NCI-H1436 treated with DMSO at 0.1 percent for 48 hours (cell line): ENCODE measurements around the gene DDX43.
"Not testable (repeated sequence)": the region's sequence is repeated elsewhere in the genome, so short reads cannot be mapped to it uniquely, and the experiment has no call there.

ENCODE experiments used
- DNase-seq: peaks from one replicate; lab custom pipeline; 2025; lab: John Stamatoyannopoulos, UW

The DDX43 gene

DNA sequence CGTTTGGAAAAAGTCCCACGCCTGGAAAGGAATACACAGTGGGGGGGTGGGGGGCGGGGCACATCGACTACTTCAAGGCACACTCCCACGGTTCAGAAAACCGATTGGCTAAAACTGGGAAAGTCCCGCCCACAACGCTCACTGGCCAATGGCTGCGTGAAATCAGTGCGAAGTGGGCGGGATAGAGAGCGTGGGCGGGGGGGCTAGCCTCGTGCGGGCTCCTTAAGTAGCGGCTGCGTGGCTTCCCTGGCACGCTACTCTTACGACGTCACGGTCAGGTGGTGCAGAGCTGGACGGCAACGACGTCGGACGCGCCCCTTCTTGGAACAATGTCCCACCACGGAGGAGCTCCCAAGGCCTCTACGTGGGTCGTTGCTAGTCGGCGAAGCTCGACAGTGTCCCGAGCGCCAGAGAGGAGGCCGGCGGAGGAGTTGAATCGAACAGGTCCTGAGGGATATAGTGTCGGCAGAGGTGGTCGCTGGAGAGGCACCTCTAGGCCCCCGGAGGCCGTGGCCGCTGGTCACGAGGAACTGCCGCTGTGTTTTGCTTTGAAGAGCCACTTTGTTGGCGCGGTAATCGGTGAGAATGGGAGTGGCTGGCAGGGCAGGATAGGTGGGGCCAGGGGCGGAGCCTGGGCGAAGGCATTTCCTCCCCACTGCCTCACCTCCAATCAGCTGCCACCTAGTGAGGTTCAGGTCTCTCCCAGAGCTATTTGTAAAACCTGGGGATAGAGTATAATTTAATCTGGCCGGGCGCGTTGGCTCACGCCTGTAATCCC, at the start of gene DDX43:
Gene DDX43 (plus strand): TSS at position 252 of the 778 bp plus-strand sequence. CDS start 78 bp downstream, at position 330.
- no peak for DNase-seq

DNA sequence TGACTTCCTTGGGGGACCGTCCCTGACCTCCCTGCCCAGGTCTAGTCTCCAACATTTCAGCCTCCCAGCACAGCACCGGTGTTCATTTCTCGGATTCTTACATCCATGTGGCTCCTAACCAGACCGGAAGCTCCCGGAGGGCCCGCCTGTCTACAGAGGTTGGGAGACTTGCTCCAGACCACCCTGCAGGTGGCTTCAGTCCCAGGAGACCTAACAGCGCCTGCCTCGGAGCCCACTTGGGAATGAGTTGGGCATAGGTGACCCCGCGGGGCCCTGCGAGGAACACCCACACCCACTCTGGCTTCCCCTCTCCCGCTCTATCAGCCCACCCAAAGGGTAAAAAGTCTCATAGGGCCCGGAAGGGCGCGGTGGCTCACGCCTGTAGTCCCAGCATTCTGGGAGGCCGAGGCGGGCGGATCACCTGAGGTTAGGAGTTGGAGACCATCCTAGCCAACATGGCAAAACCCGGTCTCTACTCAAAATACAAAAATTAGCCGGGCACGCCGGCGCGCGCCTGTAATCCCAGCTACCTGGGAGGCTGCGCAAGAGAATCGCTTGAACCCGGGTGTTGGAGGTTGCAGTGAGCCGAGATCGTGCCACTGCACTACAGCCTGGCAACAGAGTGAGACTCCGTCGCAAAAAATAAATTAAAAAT, 46.0 kb upstream of the DDX43 start:
- no peak for DNase-seq

DNA sequence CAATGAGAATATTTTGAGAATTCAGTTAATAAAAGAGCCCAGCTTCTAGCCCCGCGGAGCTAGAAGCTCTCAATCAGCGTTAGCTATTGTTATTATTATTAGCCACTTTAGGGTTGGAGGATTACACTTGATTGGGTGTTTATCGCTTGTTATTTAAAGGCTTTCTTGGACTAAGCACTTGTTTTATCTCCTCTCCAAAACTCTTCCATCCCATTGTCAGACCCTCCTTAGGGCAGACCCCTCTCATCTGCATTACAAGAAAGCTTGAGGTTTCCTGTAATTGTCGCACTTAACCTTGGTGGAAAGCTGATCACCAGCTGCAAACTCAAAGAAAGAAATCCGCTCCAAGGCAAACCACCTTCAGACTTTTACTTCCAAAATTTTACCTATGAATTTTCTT, 45.3 kb upstream of the DDX43 start:
- DNase-seq: no peak

DNA sequence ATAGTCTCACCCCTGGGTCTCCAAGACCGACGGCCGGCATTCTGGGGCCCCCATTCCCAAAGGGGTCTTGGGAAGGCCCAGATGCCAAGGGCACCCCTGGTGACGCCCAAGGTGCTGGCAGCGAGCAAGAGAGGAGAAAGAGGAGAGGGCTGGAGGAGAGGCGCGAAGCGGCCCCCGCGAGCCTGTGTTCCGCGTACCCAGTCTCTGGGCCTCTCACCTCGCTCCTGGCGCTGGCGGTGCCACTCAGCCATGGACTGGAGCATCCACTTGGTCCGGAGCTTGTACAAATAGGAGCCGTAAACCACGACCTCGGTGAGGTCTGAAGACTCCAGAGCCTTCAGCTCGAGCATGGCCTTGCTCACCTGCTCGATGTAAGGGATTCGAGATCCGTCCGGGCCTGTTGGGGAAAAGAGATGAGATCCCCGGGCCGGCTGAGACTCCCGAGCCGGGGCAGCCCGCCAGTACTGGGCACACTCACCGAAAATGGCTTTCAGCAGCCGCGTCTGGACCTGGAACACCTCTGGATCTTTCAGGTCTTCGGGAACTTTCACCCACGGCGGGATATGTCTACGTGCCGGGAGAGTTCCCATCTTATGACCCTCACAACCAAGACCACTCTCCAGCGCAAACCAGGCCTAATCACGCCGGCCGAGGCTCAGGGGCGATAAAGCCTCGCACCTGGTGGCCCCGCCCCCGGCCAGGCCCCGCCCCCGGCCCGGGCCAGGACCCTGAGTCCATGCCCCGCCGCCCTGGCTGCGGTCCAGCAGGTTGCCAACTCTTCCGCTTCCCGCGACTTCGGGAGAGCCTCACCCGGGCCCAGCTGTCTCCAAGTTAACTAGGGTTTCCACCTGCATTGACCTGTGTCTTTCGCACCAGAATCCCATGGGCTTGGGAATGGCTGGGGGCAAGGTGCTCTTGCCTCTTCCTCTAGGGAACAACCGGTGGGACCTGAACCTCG, 40.7 kb upstream of the DDX43 start, which contains the start of gene DPPA5:
Gene DPPA5 (minus strand): TSS at position 641 of the 958 bp plus-strand sequence. CDS start 51 bp downstream, at position 590.
- DNase-seq: no peak

DNA sequence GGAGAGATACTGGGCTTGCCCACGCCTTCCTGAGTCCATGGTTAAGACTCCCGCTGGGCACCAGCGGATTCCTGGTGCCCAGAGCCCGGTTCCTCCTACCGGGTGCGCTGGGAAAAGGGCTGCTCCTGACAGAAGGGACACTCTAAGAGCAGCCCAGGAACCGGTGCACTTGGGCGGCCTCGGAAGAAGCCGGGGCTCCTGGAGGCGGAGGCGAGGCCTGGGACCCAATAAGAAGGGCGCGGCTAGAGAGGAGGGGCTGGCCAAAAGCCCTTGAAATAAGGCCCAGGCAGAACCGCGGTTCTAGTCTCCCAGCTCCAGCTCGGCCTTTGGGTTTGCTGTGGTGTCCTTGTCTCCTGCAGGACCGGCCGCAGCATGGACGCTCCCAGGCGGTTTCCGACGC, 32.3 kb upstream of the DDX43 start, which contains the start of gene KHDC3L:
Gene KHDC3L (plus strand): TSS at position 301 of the 400 bp plus-strand sequence. CDS start 72 bp downstream, at position 373.
- no peak for DNase-seq

DNA sequence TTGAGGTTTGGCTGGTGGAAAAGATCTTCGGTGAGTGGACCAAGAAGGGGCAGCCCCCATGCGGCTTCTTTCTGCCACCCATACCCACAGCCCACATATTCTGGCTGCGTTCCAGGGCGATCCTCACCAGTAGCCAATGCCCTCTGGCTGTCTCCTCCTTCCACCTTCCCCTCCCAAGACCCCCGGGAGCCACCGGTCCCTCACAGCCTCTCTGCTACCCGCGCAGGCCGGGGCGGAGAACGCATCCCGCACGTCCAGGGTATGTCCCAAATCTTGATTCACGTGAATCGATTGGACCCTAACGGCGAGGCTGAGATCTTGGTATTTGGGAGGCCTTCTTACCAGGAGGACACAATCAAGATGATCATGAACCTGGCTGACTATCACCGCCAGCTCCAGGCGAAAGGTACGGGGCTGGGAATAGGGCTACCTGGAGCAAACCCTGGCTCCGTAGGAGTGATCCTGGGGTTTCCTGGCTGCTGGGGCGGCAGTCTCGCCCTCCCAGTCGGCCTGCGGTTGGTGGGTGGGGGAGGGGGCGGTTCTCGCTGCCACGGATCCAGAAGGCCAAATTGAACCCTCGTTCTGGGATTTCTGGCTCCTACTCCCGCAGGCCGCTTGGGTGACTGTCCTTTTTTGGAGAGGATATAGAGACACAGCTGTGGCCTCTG, 31.6 kb upstream of the DDX43 start:
- no peak for DNase-seq

DNA sequence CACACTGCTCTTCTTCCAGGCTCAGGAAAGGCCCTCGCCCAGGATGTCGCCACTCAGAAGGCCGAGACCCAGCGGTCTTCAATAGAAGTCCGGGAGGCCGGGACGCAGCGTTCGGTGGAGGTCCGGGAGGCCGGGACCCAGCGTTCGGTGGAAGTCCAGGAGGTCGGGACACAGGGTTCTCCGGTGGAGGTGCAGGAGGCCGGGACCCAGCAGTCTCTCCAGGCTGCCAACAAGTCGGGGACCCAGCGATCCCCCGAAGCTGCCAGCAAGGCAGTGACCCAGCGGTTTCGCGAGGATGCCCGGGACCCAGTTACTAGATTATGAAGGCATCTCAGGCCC, 31.1 kb upstream of the DDX43 start:
- no peak for DNase-seq

DNA sequence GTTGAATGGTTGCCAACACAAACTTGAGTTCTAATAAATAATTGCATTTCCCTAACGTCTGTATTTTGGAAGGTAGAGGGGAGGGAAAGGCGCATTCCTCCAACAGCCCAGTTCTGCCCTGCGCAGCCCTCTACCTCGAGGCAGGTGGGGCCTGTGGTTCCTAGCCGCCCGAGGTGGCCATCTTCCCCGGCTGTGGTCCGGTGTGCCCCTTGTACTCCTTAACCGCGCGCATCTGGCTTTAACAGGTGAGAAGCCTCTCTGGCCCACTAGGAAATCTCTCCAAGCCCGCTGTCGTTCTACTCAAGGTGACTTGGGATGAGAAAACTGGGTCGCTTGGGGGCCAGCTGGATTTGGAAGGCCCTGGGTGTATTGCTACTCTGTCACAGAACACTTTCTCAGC, 30.5 kb upstream of the DDX43 start:
- no peak for DNase-seq

DNA sequence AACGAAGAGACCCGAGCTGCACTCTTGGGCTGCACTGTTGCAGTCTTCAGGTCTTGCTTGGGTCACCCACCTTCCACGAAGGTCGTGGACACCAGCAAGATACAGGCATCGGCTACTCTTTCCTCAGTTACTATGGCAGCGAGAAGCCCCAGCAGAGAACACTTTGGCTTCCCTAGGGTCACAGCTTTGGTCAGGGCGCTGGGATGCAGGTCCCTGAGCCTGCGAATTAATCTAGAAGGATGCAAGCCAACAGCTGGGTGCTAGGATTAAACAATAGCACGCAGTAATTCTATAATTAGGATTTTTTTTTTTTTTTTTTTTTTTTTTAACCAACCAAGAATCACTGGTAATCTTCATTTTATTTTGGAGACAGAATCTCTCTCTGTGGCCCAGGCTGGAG, 30.1 kb upstream of the DDX43 start:
- DNase-seq: no peak

DNA sequence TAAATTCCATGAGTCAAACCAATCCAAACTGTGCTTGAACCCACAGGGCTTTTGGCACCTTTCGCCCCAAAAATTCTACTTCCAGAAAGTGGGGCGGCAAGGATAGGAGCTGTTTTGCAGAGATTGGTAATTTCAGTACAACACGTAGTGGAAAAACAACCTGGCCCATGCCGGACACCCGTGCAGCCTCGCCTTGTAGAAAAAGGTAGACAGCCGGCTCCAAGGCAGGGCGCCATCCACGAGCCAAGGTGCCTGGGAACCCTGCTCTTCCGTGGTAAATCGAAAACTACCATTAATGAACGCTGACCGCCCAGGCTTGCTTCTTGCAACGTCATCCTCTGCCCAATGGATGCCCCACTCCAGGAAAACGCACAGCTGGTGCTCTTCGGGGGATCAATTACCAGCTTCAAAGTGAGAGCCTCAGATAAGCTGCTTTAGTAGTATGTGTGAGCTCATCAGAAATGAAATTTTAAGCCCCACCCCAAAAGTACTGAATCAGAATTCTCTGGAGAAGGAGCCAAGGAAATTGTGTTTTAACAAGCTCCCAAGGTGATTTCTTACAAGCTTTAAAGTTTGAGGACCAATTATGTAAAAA, 26.8 kb upstream of the DDX43 start:
- DNase-seq: no peak

DNA sequence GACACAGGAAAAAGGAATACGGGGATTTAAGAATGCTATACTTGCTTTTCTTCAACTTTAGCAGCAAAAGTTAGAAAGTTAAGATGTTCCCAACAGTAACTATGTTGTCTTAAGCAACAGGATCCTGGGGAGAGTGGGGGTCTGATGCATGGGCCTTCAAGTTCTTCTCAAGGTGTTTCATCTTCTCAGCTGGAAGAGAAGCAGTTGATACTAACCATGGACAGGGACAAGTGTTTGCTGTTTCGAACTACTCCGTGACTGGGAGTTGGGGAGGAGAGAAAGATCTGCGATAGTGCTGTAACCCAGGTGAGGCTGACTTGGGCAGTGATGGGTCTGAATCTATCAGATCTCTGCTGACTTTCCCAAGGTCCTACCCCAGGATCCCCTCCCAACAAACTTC, 26.0 kb upstream of the DDX43 start:
- DNase-seq: no peak

DNA sequence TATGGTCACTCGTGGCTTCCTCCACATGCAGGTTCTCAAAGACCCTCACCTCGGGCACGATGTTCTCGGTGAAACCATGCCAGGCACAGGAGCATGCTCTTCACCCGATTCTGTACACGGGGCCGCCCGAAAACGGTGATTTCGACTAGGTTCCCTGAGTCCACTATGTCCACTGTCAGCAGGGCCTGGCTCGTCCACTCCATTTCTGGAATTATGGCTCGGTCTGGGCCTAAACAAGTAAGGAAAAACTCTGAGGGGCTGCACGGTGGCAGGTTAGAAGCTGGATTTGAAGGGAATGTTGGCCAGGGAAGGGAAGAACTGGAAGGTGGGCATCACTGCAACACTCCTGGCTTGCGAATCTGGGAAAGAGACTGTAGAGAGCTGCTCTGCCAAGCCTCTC, 25.5 kb upstream of the DDX43 start:
- no peak for DNase-seq

DNA sequence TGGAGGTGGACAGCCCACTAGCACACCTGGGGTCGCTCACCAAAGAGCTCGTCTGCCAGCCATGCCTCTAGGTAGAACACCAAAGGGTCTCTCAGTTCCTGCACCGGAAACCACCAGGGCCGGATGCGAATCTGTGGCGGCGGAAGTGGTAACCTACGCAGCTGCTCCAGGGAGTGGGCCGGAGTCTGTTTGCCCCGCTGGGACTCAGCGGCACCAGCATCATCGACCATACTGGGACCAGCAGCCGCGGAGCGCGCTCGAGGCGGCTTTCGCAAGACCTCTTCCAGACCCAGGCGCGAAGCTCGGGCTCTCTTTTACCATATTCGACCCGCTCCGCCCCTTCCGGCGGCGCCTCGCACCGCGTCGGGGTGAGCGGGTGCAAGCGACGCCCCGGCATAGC, 25.1 kb upstream of the DDX43 start, which contains the start of gene OOEP:
Gene OOEP (minus strand): TSS at position 335 of the 400 bp plus-strand sequence. CDS start 105 bp downstream, at position 230.
- DNase-seq: no peak

DNA sequence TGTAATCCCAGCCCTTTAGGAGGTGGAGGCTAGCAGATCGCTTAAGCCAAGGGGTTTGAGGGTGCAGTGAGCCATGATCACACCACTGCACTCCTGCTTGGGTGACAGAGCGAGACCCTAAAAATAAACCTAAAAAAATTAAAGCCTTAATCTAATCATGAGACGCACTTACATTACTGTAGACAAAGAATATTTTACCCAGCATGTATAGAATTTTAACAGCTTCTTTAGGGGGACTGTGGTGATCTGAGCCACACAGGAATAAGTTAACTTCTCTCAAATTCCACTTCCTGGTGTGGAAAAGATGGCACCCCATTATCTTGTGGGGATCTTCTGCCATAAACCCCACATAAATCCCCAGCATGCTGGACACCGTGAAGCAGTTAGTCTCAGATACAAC, 22.6 kb upstream of the DDX43 start:
- no peak for DNase-seq

DNA sequence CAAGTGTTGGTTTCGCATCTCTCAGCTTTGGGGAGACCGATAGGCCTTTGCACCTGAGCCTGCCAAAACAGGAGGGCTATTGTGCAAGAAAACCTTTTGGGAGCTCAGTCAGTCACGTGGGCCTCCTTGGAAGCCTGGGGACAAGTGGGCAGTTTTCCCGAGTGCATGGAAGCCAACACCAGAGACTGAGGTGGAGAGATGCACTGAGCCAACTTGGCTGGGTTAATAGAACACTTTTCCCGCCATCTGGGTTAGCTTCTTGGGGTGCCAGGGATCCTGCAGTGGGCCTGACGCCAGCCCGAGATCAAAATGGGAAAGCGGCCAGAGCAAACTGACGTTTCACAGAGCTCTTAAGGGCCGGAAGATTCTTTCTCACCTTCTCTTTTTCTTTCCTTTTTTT, 22.1 kb upstream of the DDX43 start:
- DNase-seq: no peak

DNA sequence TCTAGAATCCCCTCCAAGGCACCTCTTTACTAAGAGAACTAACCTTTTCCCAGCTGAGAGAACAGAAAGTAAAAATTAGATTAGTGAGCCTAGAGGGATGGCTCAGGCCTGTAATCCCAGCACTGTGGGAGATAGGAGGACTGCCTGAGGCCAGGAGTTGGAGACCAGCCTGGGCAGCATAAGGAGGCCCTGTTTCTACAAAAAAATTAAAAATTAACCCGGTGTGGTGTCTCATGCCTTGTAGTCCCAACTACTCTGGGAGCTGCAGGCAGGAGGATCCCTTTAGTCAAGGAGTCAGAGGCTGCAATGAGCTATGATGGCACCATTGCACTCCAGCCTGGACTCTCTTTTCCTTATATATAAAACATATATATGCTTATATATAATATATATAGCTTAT, 19.4 kb upstream of the DDX43 start:
- DNase-seq: no peak

DNA sequence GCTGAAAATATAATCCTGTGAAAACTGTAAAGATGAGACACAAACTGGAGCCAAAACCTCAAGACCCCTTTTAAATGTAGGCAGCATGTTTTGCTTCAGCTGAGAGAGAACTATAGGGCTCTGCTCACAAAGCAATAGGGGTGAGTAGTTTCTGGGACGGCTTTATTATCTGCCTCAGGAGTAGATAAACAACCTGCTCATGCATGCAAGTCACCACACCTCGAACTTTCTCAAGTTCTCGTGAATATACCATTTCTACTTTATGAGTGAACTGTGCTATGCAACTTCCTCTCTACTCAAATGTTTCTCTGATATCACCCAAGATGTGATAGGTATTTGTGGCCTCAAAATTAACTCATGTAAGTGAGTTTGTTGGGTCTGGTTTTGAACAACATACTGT, 17.4 kb upstream of the DDX43 start:
- DNase-seq: no peak

DNA sequence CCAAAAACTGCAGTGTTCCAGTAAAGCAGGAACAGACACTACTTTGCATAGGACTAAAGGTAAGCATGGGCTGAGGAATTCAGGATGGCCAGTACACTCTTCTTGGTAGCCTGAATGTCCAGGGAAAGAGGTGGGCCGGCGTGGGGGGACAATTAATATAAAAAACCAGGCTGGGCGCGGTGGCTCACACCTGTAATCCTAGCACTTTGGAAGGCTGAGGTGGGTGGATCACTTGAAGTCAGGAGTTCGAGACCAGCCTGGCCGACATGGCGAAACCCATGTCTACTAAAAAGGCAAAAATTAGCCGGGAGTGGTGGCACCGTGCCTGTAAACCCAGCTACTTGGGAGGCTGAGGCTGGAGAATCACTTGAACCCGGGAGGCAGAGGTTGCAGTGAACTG, 13.1 kb upstream of the DDX43 start:
- DNase-seq: not testable (repeated sequence)

DNA sequence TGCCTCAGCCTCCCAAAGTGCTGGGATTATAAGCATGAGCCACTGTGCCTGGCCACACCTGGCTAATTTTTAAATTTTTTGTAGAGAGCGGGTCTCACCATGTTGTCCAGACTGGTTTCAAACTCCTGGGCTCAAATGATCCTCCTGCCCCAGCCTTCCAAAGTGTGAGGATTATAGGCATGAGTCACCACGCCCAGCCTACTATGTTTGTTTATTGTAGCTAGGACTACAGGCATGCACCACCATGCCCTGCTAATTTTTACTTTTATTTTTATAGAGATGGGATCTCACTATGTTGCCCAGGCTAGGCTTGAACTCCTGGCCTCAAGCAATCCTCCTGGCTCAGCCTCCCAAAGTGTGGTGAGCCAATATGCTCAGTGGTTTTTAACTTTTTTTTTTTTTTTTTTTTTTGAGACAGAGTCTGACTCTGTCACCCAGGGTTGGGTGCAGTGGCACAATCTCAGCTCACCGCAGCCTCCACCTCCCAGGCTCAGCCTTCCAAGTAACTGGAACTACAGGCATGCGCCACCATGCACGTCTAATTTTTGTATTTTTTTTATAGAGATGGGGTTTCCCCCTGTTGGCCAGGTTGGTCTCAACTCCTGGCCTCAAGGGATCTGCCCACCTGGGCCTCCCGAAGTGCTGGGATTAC, 12.0 kb upstream of the DDX43 start:
- no peak for DNase-seq

DNA sequence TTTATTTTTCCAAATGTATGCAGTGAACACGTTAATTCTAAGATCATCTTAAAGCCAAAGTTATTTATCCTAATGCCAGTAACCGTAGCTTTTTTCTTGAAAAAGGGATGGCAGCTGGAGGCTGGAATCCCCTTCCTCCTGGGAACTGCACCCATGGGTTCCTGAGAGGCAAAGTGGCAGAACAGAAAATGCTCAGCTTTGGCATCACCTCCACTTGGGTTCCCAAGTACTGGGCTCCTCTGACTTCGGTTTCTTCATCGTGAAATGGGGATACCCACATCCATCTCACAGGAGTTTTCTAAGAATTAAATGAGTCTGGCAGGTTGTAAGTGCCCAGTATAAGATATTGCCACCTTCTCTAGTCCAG, 6.2 kb upstream of the DDX43 start:
- DNase-seq: no peak
